Liver (tissue), 9 donors: Measurements from ENCODE around the gene SLC16A9. TPM values are rescaled to one million over a fixed set of nuclear protein-coding genes. Genes with fewer than 3 reads are reported as not detected.

Source experiments
- DNase-seq: peaks from one replicate; pipeline ENCODE4 v3.0.0-alpha.2; 2017; ENCODE audit warnings: low spot score
- H3K27ac ChIP-seq, 2 donors: one replicate each; pipeline ENCODE4 v1.7.0; 2013; ENCODE audit warnings: inconsistent platforms in 2 of 2, low read length in 2 of 2, control low read depth in 1 of 2, low read depth in 1 of 2, mild to moderate bottlenecking in 1 of 2
- H3K27me3 ChIP-seq, 4 donors: one replicate each; pipeline versions ENCODE4 v1.6.1 to v1.7.0; 2013; ENCODE audit warnings: low read length in 3 of 4, inconsistent platforms in 1 of 4, mild to moderate bottlenecking in 1 of 4, moderate library complexity in 1 of 4; ENCODE audit not compliant: control insufficient read depth in 4 of 4, insufficient read depth in 4 of 4
- H3K36me3 ChIP-seq, 4 donors: one replicate each; pipeline versions ENCODE4 v1.6.1 to v1.7.0; 2013; ENCODE audit warnings: low read length in 3 of 4, mild to moderate bottlenecking in 3 of 4, low read depth in 1 of 4, moderate library complexity in 1 of 4; ENCODE audit not compliant: control insufficient read depth in 4 of 4, insufficient read depth in 3 of 4
- H3K4me1 ChIP-seq, 4 donors: one replicate each; pipeline versions ENCODE4 v1.6.1 to v1.7.0; 2013; ENCODE audit warnings: low read length in 3 of 4, mild to moderate bottlenecking in 3 of 4, moderate library complexity in 1 of 4; ENCODE audit not compliant: control insufficient read depth in 4 of 4, insufficient read depth in 4 of 4
- H3K4me3 ChIP-seq, 3 donors: one replicate each; pipeline versions ENCODE4 v1.6.1 to v1.7.0; 2013; ENCODE audit warnings: low read length in 3 of 3, control low read depth in 1 of 3, low read depth in 1 of 3, mild to moderate bottlenecking in 1 of 3
- H3K9ac ChIP-seq, 2 donors: one replicate each; pipeline ENCODE4 v1.7.0; 2013; ENCODE audit warnings: low read length in 2 of 2, mild to moderate bottlenecking in 2 of 2, moderate library complexity in 2 of 2, control low read depth in 1 of 2, low read depth in 1 of 2
- H3K9me3 ChIP-seq, 4 donors: one replicate each; pipeline versions ENCODE4 v1.6.1 to v1.7.0; 2013; ENCODE audit warnings: low read length in 3 of 4; ENCODE audit not compliant: control insufficient read depth in 4 of 4
- EGR1 ChIP-seq, 2 donors: IDR thresholded peaks; 2 replicates each; pipeline ENCODE4 v1.6.1; 2016 to 2018; ENCODE audit warnings: antibody characterized with exemption in 2 of 2, low read depth in 2 of 2
- FOXA1 ChIP-seq: IDR thresholded peaks from 2 replicates; pipeline ENCODE4 v1.6.1; 2016; ENCODE audit warnings: antibody characterized with exemption
- FOXA2 ChIP-seq: IDR thresholded peaks from 2 replicates; pipeline ENCODE4 v1.6.1; 2016; ENCODE audit warnings: antibody characterized with exemption
- GABPA ChIP-seq, 2 donors: IDR thresholded peaks in 1 of 2; conservative IDR thresholded peaks in 1 of 2; 2 replicates each; pipeline ENCODE4 v1.6.1; 2016; ENCODE audit warnings: antibody characterized with exemption in 2 of 2, mild to moderate bottlenecking in 1 of 2, moderate library complexity in 1 of 2
- HNF4A ChIP-seq, 2 donors: conservative IDR thresholded peaks; 2 replicates each; pipeline ENCODE4 v1.6.1; 2016; ENCODE audit warnings: antibody characterized with exemption in 2 of 2, mild to moderate bottlenecking in 2 of 2
- HNF4G ChIP-seq: IDR thresholded peaks from 2 replicates; pipeline ENCODE4 v1.6.1; 2016; ENCODE audit warnings: antibody characterized with exemption
- JUND ChIP-seq, 2 donors: IDR thresholded peaks; 2 replicates each; pipeline ENCODE4 v1.6.1; 2016; ENCODE audit warnings: antibody characterized with exemption in 2 of 2
- NR2F2 ChIP-seq: IDR thresholded peaks from 2 replicates; pipeline ENCODE4 v1.6.1; 2016; ENCODE audit warnings: antibody characterized with exemption
- RAD21 ChIP-seq, 2 donors: IDR thresholded peaks; 2 replicates each; pipeline ENCODE4 v1.6.1; 2016; ENCODE audit warnings: antibody characterized with exemption in 2 of 2, mild to moderate bottlenecking in 2 of 2
- RXRA ChIP-seq, 2 donors: IDR thresholded peaks; 2 replicates each; pipeline ENCODE4 v1.6.1; 2017 to 2018; ENCODE audit warnings: antibody characterized with exemption in 2 of 2, mild to moderate bottlenecking in 1 of 2
- SP1 ChIP-seq: IDR thresholded peaks from 2 replicates; pipeline ENCODE4 v1.6.1; 2018; ENCODE audit warnings: antibody characterized with exemption, mild to moderate bottlenecking
- TAF1 ChIP-seq: conservative IDR thresholded peaks from 2 replicates; pipeline ENCODE4 v1.6.1; 2016; ENCODE audit warnings: antibody characterized with exemption, mild to moderate bottlenecking
- YY1 ChIP-seq: IDR thresholded peaks from 2 replicates; pipeline ENCODE4 v1.6.1; 2016; ENCODE audit warnings: antibody characterized with exemption, mild to moderate bottlenecking
- WGBS: extraction: QIAGEN DNeasy Blood & Tissue Kit; methylation state at CpG from one replicate; pipeline ENCODE4 v1.1.7; 2013; 5-methylcytosine and 5-hydroxymethylcytosine counted together
- polyA plus RNA-seq, 2 donors: library from polyadenylated mRNA; stranded (reverse) in 1 of 2; unstranded in 1 of 2; fragments of 200-250 nt in 1 of 2; fragments of >200 nt in 1 of 2; fragmentation: Nextera tagmentation in 1 of 2; extraction: Ambion mirVana in 1 of 2; gene quantifications; one replicate each; pipeline versions ENCODE4 v1.2.1 to v1.2.3, GENCODE V29; 2013 to 2015
- total RNA-seq, 2 donors: library from RNA; depleted of rRNA; stranded (reverse); fragments of >200 nt; gene quantifications; one replicate each; pipeline ENCODE4 v1.2.3, GENCODE V29; 2014
- TF ChIP-seq, protein P1 (sequence below): IDR thresholded peaks from 2 replicates; pipeline ENCODE4 v1.6.1; 2016; ENCODE audit warnings: antibody characterized with exemption, mild to moderate bottlenecking
- TF ChIP-seq, protein P2 (sequence below): IDR thresholded peaks from 2 replicates; pipeline ENCODE4 v1.6.1; 2016; ENCODE audit warnings: antibody characterized with exemption
- TF ChIP-seq, protein P3 (sequence below): fragments of 150-350 bp; IDR thresholded peaks from 2 replicates; pipeline ENCODE4 v1.5.1; 2017; ENCODE audit warnings: improper control_type of control experiment, low read depth, low read length; ENCODE audit not compliant: missing input control
- TF ChIP-seq, protein P4 (sequence below): IDR thresholded peaks from 2 replicates; pipeline ENCODE4 v1.6.1; 2016; ENCODE audit warnings: antibody characterized with exemption
- donor health status: healthy.
- donor health status: healthy.
- donor health status: healthy.
- donor health status: healthy.
- donor health status: healthy.

Gene SLC16A9
- total and polyA plus RNA-seq, 4 donors, result 0.18 to 9.3 (median 0.59) TPM

DNA sequence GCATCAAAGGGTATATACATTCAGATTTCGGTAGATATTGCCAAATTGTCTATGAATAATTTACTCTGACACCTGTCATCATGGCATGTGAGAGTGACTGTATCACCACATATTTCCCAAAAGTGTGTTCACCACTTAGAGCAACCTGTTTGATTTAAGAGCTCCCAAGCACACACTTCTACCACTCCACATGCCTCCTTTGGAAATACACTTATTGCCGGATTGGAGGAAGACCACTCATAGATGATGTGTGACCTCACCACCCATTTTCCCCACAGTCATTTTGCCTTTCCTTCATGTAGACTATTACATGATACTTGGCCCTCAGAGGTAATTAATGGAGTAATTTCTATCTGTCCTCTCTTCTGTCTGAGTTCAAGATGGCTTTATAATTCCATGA is 75.5 kb downstream of the SLC16A9 start:
- 90% methylated on average over 2 of the region's 2 CpGs for WGBS
- no peaks in the 10 kb centered on the region for H3K27me3 ChIP-seq
- no peak for TF ChIP-seq HNF4G
- TF ChIP-seq HNF4A (conservative IDR thresholded peaks at IDR 0.05), result no peak
- no peak for TF ChIP-seq EGR1 (IDR thresholded peaks at IDR 0.05; ENCODE audit: low read depth in 2 of 2)
- no peak for TF ChIP-seq GABPA (IDR thresholded peaks at IDR 0.05 in 1 of 2, conservative IDR thresholded peaks at IDR 0.05 in 1 of 2)
- TF ChIP-seq, protein P1, sequence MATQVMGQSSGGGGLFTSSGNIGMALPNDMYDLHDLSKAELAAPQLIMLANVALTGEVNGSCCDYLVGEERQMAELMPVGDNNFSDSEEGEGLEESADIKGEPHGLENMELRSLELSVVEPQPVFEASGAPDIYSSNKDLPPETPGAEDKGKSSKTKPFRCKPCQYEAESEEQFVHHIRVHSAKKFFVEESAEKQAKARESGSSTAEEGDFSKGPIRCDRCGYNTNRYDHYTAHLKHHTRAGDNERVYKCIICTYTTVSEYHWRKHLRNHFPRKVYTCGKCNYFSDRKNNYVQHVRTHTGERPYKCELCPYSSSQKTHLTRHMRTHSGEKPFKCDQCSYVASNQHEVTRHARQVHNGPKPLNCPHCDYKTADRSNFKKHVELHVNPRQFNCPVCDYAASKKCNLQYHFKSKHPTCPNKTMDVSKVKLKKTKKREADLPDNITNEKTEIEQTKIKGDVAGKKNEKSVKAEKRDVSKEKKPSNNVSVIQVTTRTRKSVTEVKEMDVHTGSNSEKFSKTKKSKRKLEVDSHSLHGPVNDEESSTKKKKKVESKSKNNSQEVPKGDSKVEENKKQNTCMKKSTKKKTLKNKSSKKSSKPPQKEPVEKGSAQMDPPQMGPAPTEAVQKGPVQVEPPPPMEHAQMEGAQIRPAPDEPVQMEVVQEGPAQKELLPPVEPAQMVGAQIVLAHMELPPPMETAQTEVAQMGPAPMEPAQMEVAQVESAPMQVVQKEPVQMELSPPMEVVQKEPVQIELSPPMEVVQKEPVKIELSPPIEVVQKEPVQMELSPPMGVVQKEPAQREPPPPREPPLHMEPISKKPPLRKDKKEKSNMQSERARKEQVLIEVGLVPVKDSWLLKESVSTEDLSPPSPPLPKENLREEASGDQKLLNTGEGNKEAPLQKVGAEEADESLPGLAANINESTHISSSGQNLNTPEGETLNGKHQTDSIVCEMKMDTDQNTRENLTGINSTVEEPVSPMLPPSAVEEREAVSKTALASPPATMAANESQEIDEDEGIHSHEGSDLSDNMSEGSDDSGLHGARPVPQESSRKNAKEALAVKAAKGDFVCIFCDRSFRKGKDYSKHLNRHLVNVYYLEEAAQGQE, result no peak
- TF ChIP-seq TAF1, result no peak
- TF ChIP-seq, protein P2, sequence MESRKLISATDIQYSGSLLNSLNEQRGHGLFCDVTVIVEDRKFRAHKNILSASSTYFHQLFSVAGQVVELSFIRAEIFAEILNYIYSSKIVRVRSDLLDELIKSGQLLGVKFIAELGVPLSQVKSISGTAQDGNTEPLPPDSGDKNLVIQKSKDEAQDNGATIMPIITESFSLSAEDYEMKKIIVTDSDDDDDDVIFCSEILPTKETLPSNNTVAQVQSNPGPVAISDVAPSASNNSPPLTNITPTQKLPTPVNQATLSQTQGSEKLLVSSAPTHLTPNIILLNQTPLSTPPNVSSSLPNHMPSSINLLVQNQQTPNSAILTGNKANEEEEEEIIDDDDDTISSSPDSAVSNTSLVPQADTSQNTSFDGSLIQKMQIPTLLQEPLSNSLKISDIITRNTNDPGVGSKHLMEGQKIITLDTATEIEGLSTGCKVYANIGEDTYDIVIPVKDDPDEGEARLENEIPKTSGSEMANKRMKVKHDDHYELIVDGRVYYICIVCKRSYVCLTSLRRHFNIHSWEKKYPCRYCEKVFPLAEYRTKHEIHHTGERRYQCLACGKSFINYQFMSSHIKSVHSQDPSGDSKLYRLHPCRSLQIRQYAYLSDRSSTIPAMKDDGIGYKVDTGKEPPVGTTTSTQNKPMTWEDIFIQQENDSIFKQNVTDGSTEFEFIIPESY, result no peak
- TF ChIP-seq RXRA (IDR thresholded peaks at IDR 0.05), result no peak
- no peak for TF ChIP-seq FOXA2
- TF ChIP-seq RAD21 (IDR thresholded peaks at IDR 0.05), result no peak
- TF ChIP-seq SP1, result no peak
- TF ChIP-seq, protein P3, sequence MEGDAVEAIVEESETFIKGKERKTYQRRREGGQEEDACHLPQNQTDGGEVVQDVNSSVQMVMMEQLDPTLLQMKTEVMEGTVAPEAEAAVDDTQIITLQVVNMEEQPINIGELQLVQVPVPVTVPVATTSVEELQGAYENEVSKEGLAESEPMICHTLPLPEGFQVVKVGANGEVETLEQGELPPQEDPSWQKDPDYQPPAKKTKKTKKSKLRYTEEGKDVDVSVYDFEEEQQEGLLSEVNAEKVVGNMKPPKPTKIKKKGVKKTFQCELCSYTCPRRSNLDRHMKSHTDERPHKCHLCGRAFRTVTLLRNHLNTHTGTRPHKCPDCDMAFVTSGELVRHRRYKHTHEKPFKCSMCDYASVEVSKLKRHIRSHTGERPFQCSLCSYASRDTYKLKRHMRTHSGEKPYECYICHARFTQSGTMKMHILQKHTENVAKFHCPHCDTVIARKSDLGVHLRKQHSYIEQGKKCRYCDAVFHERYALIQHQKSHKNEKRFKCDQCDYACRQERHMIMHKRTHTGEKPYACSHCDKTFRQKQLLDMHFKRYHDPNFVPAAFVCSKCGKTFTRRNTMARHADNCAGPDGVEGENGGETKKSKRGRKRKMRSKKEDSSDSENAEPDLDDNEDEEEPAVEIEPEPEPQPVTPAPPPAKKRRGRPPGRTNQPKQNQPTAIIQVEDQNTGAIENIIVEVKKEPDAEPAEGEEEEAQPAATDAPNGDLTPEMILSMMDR, result no peak
- no peak overlapping the region for H3K27ac ChIP-seq
- no peak overlapping the region for H3K4me3 ChIP-seq
- no peak for DNase-seq
- no peaks in the 10 kb centered on the region for H3K36me3 ChIP-seq
- H3K9me3 ChIP-seq, result no peaks in the 10 kb centered on the region
- H3K9ac ChIP-seq, result no peak overlapping the region
- H3K4me1 ChIP-seq, result no peaks in the 10 kb centered on the region

DNA sequence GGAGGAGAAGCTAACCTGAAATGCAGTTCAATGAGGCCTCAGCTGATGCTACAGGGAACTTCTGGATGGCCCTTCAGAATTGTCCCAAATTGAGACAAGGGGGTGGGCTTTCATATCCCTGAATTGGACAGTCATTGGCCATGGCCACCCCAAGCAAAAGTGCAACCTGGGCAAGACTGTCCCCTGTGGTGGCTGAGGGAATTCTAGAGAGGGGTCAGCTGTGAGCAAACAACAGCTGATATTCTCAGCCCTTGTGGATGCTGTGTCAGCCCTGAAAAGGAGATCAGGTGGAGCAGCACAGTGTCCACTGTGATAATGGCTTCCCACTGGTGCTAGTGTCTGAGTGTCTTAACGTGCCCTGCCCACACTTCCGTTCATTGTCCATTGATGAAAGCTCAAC is 76.6 kb downstream of the SLC16A9 start:
- WGBS, result 95% methylated on average over 2 of the region's 2 CpGs
- no peak for DNase-seq
- no peak overlapping the region for H3K27ac ChIP-seq
- no peaks in the 10 kb centered on the region for H3K9me3 ChIP-seq
- no peaks in the 10 kb centered on the region for H3K4me1 ChIP-seq
- no peaks in the 10 kb centered on the region for H3K36me3 ChIP-seq
- no peak overlapping the region for H3K9ac ChIP-seq
- no peak overlapping the region for H3K4me3 ChIP-seq
- TF ChIP-seq EGR1 (IDR thresholded peaks at IDR 0.05; ENCODE audit: low read depth in 2 of 2) (no peak), RAD21 (IDR thresholded peaks at IDR 0.05) (no peak), NR2F2 (no peak), HNF4A (conservative IDR thresholded peaks at IDR 0.05) (no peak), FOXA2 (no peak), GABPA (IDR thresholded peaks at IDR 0.05 in 1 of 2, conservative IDR thresholded peaks at IDR 0.05 in 1 of 2) (no peak), FOXA1 (no peak), YY1 (no peak), SP1 (no peak), RXRA (IDR thresholded peaks at IDR 0.05) (no peak), JUND (IDR thresholded peaks at IDR 0.05) (no peak)
- TF ChIP-seq, protein P4, sequence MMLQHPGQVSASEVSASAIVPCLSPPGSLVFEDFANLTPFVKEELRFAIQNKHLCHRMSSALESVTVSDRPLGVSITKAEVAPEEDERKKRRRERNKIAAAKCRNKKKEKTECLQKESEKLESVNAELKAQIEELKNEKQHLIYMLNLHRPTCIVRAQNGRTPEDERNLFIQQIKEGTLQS, result no peak
- TF ChIP-seq, protein P1, result no peak
- TF ChIP-seq, protein P3, result no peak
- no peaks in the 10 kb centered on the region for H3K27me3 ChIP-seq
